Measurements from ENCODE around the gene PTGR2.
"Not testable (repeated sequence)": the region's sequence is repeated elsewhere in the genome, so short reads cannot be mapped to it uniquely, and the experiment has no call there.

PTGR2 gene

GRCh38 chr14:73829526-73830431 lies 21.9 kb upstream of the PTGR2 start:
- Histone ChIP-seq H3K4me3 (no peak overlapping the region), H3K27ac (peak overlapping the region in 2 of 21 experiments; percentile 4 to 7)

GRCh38 chr14:73833034-73833433 lies 18.6 kb upstream of the PTGR2 start:
- Histone ChIP-seq H3K4me3 (no peak overlapping the region), H3K27ac (peak overlapping the region in 3 of 21 experiments; percentile 25 to 59 (median 31))

GRCh38 chr14:73833530-73834260 lies 17.9 kb upstream of the PTGR2 start:
- peak overlapping the region in 4 of 21 experiments; percentile 25 to 59 (median 43) for H3K27ac ChIP-seq
- H3K4me3 ChIP-seq: no peak overlapping the region

- H3K27ac ChIP-seq: peak overlapping the region in 2 of 21 experiments; percentile 55 to 59
- H3K4me3 ChIP-seq: no peak overlapping the region
Observed at GRCh38 chr14:73834261-73834625, 17.4 kb upstream of the PTGR2 start.

- H3K27ac ChIP-seq: peak overlapping the region in 1 of 21 experiments; percentile 55
- not testable (repeated sequence) for H3K4me3 ChIP-seq
Observed at GRCh38 chr14:73838293-73839034, 13.2 kb upstream of the PTGR2 start.

GRCh38 chr14:73842201-73842600 lies 9.4 kb upstream of the PTGR2 start:
- H3K4me3 ChIP-seq: no peak overlapping the region
- no peak overlapping the region for H3K27ac ChIP-seq

GRCh38 chr14:73842851-73843250 lies 8.8 kb upstream of the PTGR2 start:
- no peak overlapping the region for H3K27ac ChIP-seq
- no peak overlapping the region for H3K4me3 ChIP-seq

GRCh38 chr14:73843296-73843695 lies 8.3 kb upstream of the PTGR2 start:
- no peak overlapping the region for H3K27ac ChIP-seq
- no peak overlapping the region for H3K4me3 ChIP-seq

GRCh38 chr14:73846947-73847346 lies 4.7 kb upstream of the PTGR2 start:
- no peak overlapping the region for H3K4me3 ChIP-seq

GRCh38 chr14:73851000-73851399 lies 631 bp upstream of the PTGR2 start:
- Histone ChIP-seq H3K27ac (peak overlapping the region in 20 of 21 experiments; percentile 68 to 96 (median 88)), H3K4me3 (peak overlapping the region; percentile 49 to 68 (median 55))

More at GRCh38 chr14:73846947-73847346, 4.7 kb upstream of the PTGR2 start:
- no peak overlapping the region for H3K27ac ChIP-seq

- Histone ChIP-seq H3K27ac (no peak overlapping the region), H3K4me3 (no peak overlapping the region)
Observed at GRCh38 chr14:73859145-73859544, 7.5 kb downstream of the PTGR2 start.

- Histone ChIP-seq H3K27ac (no peak overlapping the region), H3K4me3 (no peak overlapping the region)
Observed at GRCh38 chr14:73861073-73861472, 9.4 kb downstream of the PTGR2 start.

- Histone ChIP-seq H3K4me3 (no peak overlapping the region), H3K27ac (no peak overlapping the region)
Observed at GRCh38 chr14:73862480-73862879, 10.8 kb downstream of the PTGR2 start.

GRCh38 chr14:73863209-73863608 lies 11.6 kb downstream of the PTGR2 start:
- Histone ChIP-seq H3K4me3 (no peak overlapping the region), H3K27ac (no peak overlapping the region)

- Histone ChIP-seq H3K4me3 (no peak overlapping the region), H3K27ac (no peak overlapping the region)
Observed at GRCh38 chr14:73865534-73866113, 14.0 kb downstream of the PTGR2 start.

GRCh38 chr14:73869754-73870153 lies 18.1 kb downstream of the PTGR2 start:
- not testable (repeated sequence) for H3K27ac ChIP-seq, H3K4me3 ChIP-seq

GRCh38 chr14:73870525-73871235 lies 19.0 kb downstream of the PTGR2 start:
- Histone ChIP-seq H3K4me3 (no peak overlapping the region), H3K27ac (no peak overlapping the region)

- Histone ChIP-seq H3K4me3 (no peak overlapping the region), H3K27ac (no peak overlapping the region)
Observed at GRCh38 chr14:73873660-73874059, 22.0 kb downstream of the PTGR2 start.

GRCh38 chr14:73877790-73878189 lies 26.2 kb downstream of the PTGR2 start:
- Histone ChIP-seq H3K27ac (no peak overlapping the region), H3K4me3 (no peak overlapping the region)
